ENCODE data around the gene HEYL. TPM values are rescaled to one million over a fixed set of nuclear protein-coding genes. Genes with fewer than 3 reads are reported as not detected.
A peak's percentile ranks its signal among the peaks of the same experiment; 100 is the strongest.

HEYL gene
- total RNA-seq, 1 donor from 2014 or later: 34.0 TPM

DNA sequence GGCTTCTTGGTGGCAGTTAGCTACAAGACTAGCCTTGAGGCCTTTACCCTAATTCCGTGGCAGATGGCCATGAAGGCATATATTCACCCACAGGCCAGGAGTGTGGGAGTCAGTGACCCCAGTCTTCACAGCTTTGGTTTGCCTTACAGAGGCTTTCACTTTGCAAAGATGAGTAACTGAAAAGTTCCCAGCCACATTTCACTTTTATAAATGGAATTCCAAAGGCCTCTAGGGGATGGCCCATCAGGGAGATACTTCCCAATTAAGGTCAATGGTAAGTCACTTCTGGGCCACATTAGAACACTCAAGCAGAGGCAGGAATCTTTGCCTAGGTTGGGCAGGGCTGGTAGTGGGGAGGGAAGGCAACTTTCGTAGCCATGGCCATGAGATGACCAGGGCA is 13.1 kb upstream of the HEYL start:
- H3K9me3 ChIP-seq: no peaks in the 10 kb centered on the region
- TF ChIP-seq, protein P1, sequence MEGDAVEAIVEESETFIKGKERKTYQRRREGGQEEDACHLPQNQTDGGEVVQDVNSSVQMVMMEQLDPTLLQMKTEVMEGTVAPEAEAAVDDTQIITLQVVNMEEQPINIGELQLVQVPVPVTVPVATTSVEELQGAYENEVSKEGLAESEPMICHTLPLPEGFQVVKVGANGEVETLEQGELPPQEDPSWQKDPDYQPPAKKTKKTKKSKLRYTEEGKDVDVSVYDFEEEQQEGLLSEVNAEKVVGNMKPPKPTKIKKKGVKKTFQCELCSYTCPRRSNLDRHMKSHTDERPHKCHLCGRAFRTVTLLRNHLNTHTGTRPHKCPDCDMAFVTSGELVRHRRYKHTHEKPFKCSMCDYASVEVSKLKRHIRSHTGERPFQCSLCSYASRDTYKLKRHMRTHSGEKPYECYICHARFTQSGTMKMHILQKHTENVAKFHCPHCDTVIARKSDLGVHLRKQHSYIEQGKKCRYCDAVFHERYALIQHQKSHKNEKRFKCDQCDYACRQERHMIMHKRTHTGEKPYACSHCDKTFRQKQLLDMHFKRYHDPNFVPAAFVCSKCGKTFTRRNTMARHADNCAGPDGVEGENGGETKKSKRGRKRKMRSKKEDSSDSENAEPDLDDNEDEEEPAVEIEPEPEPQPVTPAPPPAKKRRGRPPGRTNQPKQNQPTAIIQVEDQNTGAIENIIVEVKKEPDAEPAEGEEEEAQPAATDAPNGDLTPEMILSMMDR (IDR thresholded peaks at IDR 0.05): no peak
- peaks cover 0 to 7% of the 10 kb centered on the region in 2 donors for H3K4me1 ChIP-seq
- intact Hi-C loops (cut with DNase I): no loop called here
- H3K4me3 ChIP-seq: no peak overlapping the region
- no peaks in the 10 kb centered on the region for H3K36me3 ChIP-seq
- H3K27ac ChIP-seq: peak overlapping the region; percentile 47 to 59
- DNase-seq (ENCODE audit: low spot score in 2 of 2): no peak
- H3K27me3 ChIP-seq: no peaks in the 10 kb centered on the region

DNA sequence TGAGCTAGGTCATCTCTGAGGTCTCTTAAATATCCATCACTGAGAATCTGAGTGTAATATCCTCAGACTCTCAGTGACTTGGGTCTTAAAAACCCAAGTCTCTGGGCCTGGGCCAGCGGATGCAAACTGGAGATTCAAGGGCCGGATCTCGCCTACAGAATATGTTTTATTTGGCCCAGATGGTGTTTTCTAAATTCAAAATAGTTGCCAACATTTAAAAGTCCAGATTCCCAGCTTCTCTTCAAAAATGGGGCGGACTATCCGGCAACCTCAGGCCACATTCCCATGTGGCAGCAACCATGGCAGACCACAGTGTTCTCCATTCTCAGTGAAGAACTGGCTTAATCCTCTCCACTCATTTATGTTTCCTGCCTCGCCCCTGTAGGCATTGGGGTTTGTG is 12.7 kb upstream of the HEYL start:
- Histone ChIP-seq H3K27me3 (no peaks in the 10 kb centered on the region), H3K9me3 (no peaks in the 10 kb centered on the region), H3K36me3 (no peaks in the 10 kb centered on the region), H3K27ac (peak overlapping the region; percentile 47 to 59), H3K4me3 (no peak overlapping the region), H3K4me1 (peaks cover 0 to 11% of the 10 kb centered on the region in 2 donors)
- TF ChIP-seq, protein P1 (IDR thresholded peaks at IDR 0.05): no peak
- intact Hi-C loops (cut with DNase I): no loop called here
- no peak for DNase-seq (ENCODE audit: low spot score in 2 of 2)

DNA sequence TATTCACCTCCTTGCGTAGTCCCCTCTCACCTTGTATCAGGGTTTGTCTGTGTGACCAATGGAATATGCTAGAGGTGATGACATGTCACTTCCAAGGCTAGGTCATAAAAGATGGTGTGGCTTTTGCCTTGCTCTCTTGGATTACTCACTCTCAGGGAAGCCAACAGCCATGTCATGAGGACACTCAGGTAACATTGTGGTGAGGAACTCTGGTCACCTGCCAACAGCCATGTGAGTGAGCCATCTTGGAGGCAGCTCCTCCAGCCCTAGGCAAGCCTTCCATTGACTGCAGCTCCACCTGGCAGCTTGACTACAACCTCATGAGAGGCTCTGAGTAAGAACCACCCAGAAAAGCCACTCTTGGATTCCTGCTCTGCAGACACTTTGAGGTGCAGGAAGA is 11.0 kb upstream of the HEYL start:
- no peak overlapping the region for H3K27ac ChIP-seq
- H3K27me3 ChIP-seq: no peaks in the 10 kb centered on the region
- no peaks in the 10 kb centered on the region for H3K36me3 ChIP-seq
- TF ChIP-seq, protein P1 (IDR thresholded peaks at IDR 0.05): no peak
- no peak overlapping the region for H3K4me3 ChIP-seq
- no peaks in the 10 kb centered on the region for H3K9me3 ChIP-seq
- no peak for DNase-seq (ENCODE audit: low spot score in 2 of 2)
- intact Hi-C loops (cut with DNase I): no loop called here
- H3K4me1 ChIP-seq: peaks cover 3 to 22% of the 10 kb centered on the region in 2 donors

DNA sequence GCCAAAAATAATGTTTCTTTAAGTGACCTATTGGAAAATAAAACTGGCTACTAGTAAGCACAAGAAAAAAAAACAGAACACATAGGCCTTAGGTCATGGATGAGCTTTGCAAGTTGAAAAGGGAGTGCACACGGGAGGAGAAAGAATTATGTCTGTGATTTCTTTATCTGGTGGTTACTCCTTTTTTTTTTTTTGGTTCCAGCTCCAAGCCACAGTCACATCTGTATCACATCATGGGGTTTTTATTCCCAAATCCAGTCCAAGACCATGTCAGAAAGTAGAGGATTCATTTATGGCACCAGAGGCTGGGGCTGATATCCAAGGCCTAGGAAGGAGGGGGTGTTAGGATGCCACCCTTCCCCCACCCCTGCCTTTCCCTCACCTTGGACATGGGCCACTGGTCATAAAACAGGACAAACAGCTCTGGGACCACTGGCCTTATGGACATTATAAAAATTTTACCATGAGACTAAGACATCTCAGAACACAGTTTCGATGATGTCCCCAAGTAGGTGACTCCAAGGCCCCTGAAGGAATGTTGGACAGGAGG is 10.3 kb upstream of the HEYL start:
- no peaks in the 10 kb centered on the region for H3K27me3 ChIP-seq
- no peaks in the 10 kb centered on the region for H3K9me3 ChIP-seq
- TF ChIP-seq, protein P1 (IDR thresholded peaks at IDR 0.05): no peak
- intact Hi-C loops (cut with DNase I): loop anchor here (10.0 kb wide), 1 partner anchor 555 kb away; no protein-coding TSS in a partner anchor
- no peak overlapping the region for H3K4me3 ChIP-seq
- H3K4me1 ChIP-seq: peaks cover 3 to 22% of the 10 kb centered on the region in 2 donors
- H3K36me3 ChIP-seq: no peaks in the 10 kb centered on the region
- no peak overlapping the region for H3K27ac ChIP-seq
- no peak for DNase-seq (ENCODE audit: low spot score in 2 of 2)

DNA sequence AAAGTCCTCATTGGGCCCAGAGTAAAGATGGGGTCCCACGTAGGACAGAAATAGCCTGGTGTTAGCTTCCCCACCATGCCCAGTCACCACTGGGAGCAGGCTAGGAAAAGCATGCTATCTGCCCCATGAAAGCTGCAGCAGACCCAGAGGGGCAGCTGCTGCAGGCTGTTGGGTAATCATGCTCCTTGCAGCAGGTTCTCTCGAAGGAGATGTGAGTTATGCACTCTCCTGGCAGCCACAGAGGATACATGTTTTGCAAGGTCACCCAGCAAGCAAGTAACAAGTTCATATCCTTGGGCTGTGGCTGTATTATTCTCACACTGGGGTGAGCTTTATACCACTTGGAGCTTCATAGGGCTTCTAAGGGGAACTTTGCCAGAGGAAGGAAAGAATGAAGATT is 9.1 kb upstream of the HEYL start:
- intact Hi-C loops (cut with DNase I): loop anchor here (10.0 kb wide), 1 partner anchor 554 kb away; no protein-coding TSS in a partner anchor

More for the DNA sequence above, 9.1 kb upstream of the HEYL start:
- Histone ChIP-seq H3K9me3 (no peaks in the 10 kb centered on the region), H3K36me3 (no peaks in the 10 kb centered on the region), H3K4me1 (peaks cover 3 to 22% of the 10 kb centered on the region in 2 donors), H3K27me3 (no peaks in the 10 kb centered on the region), H3K27ac (no peak overlapping the region), H3K4me3 (no peak overlapping the region)
- DNase-seq (ENCODE audit: low spot score in 2 of 2): no peak
- TF ChIP-seq, protein P1 (IDR thresholded peaks at IDR 0.05): no peak
